HG03469 (cell line): ENCODE results near the gene VSNL1.

ENCODE experiments used
- ATAC-seq: cut with Tn5 transposase; IDR thresholded peaks from one replicate; pipeline ENCODE4 v1.9.1; 2021; ENCODE audit warnings: mild to moderate bottlenecking, moderate library complexity, moderate number of reproducible peaks; ENCODE audit not compliant: unreplicated experiment

Gene VSNL1

DNA sequence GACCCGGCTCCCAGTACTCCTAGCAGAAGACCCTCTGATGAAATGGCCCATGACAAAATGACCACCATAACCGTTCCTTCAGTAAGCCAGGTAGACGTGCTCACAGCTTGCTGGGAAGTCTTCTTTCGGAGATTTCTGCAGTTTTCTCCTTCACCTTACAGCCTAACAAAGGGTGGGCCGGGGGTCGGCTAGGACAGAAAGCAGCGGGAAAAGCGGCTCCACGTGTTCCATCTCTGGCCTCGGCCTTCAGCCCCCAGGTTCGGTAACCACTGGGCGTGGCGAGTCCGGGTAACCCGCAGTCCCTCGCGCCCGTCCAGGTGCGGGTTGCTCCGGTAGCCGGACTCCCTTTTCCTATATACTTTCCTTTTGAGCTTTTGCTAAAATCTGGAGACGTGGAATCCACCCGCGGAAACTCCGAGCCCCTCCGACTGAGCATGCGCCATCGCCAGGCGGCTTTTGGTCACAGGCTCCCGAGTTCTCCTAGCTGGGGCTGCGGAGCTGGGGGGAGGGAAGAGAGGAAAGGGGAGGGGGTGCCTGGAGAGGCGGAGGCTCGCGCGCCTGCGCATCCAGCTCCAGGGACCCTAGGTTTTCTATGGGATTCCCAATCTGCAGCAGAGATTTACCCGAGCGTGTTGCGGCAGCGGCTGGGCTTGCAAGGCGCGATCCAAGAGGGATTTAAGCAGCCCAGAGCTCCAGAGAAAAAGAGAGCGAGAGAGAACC, at the start of gene VSNL1:
VSNL1 (plus strand) TSS at position 604 of the 720 bp plus-strand sequence. CDS start 51,379 bp downstream, outside the sequence.
- no peak for ATAC-seq

DNA sequence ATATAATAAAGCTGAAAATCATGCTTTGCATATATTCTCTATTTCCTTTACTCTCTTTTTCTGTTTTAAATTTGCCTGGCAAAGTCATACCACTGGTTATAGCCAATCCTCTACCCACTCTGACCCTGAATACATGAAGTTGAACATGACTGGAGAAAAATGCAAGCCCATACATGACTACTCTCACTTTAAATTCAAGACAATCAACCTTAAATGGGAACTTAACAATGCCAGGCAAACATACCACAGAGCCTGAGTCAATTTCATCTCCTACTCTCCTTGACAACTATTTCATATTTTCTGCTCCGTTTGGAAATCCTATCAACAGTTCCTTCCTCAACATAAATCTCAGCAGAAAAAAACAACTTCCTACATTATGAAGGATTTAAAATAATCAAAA, 44.9 kb upstream of the VSNL1 start:
- no peak for ATAC-seq

DNA sequence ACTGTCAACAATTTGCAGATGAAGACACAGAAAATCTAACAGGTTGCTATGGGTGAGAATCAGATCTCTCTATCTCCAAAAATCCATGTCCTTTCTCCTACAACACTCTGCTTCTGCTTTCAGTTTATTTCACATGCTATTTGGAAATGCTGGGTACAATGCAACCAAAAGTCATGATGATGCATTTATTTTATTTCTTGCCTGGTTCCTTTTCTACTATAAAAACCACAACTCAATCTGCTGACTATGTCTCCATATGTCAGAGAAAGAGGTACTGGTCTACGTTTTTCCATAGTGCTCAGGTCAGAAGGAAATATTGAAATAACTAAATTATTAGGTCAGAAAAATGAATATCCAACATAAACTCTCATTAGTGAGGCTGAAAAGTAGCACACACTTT, 42.8 kb upstream of the VSNL1 start:
- no peak for ATAC-seq

DNA sequence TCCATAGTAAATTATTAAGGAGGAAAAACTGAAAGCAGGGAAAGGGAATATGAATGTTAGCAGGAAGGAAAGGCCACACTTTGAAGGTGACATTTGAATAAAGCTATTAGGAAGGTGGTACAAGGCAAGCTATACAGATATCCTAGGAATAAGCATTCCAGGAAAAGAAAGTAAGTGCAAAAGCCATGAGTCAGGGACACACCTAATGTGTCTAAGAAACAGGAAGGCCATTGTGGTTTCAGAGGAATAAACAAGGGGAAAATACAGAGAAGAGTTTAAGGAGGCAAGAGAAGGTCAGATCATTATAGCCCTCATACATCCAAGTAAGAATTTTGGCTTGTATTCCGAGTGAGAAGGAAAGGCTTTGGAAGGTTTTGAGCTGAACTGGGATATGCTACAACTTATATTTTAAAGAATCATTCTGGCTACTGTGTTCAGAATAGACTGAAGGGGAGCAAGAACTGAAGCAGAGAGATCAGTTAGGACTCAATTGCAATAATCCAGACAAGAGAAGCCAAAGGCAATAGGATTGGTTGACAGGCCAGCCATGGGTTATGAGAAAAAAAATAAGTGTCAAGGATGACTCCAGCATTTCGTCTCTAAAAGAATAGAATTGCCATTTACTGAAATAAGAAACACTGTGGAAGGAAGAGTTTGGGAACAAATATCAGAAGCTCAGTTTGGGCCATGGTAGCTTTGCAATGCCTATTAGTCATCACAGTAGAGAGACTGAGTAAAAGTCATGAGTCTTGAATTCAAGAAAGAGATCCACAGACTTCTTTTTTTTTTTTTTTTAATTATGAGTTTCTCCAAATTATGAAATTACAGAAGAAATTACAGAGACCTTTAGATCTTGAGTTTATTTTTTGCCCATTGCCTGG, 33.5 kb upstream of the VSNL1 start:
- ATAC-seq, result no peak

- ATAC-seq, result peak; percentile 27
These were observed 24.8 kb upstream of the VSNL1 start for GRCh38 chr2:17515652-17516051.

DNA sequence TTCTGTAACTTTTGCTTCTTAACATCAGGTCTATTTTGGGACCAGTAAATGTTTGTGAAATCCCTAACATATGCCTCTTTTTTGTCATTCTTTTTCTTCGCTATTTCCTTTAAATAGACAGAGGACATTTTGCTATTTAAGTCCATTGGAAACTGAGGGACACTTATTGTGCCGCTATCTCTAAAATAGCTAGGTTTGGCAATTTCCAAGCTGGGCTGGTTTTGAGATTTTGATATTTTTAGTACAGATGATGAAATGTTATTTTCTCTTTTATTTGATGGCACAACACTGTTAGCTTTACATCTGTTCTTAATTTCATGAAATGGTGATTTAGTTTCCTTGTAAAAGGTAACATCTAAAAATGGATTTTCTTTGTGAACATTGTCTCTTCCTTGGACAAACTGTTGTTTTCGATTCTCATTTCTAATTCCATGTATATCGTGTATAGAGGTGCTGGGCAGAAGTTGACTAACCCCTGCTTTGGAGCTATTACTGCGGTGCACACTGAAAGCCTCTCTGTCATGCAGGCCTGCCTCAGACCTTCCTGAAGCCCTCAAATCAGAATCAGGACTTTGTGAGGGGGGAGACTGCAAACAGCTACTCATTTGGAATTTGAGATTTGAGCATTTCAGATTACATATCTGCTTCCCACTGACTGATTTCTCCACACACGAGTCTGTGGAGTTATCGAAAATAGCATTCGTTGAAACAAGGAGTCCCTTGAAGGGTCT, 22.9 kb upstream of the VSNL1 start:
- ATAC-seq, result no peak

- ATAC-seq, result peak; percentile 68
These were observed 22.0 kb upstream of the VSNL1 start, which contains the start of gene RAD51AP2 for GRCh38 chr2:17518212-17519154. Gene RAD51AP2 (minus strand): TSS chr2:17518440. CDS start chr2:17518415, 25 bp downstream.

DNA sequence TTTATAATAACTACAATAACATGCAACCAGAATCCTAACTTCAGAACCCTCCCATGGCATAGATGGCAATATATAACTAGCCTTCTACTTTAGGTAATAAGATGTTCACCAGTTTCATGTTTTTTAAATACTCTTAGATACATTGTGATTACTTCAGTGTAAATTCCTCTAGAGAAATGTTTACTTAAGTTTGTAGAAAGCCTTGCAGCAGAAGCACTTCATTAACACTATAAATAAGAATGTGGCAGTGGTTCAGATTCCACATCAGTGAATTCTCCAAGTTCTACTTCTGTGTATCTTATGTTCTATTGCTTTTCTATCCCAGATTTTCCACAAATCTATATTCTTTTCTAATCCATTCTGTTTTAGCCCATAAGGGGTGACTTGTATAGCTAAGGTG, 21.0 kb upstream of the VSNL1 start:
- no peak for ATAC-seq

- ATAC-seq, result peak; percentile 31
These were observed 19.7 kb upstream of the VSNL1 start for GRCh38 chr2:17520761-17521160.

DNA sequence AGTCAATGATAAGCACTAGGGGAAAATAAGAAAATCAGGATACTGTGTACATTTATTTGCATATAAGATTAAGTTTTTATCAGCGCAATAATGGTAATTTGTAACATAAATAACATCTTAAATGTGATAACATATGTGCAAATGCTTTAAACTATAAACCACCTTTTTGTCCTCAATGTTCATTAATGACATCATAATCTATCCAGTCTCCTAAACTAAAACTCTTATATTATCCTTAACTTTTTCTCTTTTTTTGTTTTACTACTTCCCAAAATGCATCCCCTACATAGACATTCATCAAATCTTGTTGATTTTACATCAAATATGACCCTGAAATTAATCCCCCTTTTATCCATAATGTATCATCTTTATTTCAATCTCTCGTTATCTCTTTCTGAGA, 18.9 kb upstream of the VSNL1 start:
- ATAC-seq, result no peak

DNA sequence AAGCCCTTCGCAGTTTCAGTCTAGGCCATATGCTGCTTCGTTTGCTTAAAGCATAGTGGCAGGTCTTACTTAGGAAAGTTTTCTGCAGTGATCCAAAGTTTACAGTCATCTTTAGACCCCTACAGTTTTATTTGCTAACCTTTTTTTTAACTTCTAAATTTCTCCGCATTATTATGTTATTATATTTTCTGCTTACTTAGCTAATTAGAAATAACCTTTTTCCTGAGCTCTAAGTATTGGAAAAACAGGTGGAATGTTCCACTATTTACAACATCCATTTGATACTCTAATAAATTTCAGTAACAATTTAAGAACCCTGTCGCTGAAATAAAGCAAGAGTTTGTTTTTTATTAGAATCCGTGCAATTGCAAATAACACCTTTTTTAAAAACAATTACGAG, 18.2 kb upstream of the VSNL1 start:
- no peak for ATAC-seq

DNA sequence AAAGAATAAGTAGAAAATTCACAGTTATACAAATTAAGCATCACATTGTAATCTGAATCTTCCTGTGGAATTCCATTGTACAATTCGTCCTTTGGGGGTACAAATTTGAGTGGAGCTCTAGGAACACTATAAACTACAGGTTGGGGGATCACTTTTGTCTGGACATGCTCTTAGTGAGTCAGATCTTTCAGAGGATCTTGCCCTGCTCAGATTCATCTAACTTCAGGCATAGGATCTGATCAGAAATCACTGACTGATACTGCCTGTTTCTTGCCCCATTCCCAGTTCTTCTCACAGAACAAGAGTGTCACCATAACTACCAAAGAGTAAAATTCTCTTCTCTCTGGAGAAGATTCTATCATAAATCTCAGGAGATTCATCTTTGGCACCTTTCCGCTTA, 10.7 kb upstream of the VSNL1 start:
- ATAC-seq, result no peak

DNA sequence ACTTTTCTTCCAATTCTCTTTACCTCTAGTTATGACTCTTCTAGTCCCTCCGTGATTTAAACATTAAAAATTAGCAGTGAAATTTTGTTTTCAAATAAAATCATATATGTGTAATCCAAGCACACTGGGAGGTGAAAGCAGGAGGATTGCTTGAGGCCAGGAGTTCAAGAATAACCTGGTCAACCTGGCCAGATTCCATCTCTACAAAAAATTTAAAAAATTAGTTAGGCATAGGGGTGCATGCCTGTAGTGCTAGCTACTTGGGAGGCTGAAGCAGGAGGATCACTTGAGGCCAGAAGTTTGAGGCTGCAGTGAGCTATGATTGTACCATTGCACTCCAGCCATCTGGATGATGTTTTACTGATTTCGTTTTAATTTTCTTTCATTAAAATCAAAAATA, 7.0 kb upstream of the VSNL1 start:
- no peak for ATAC-seq

DNA sequence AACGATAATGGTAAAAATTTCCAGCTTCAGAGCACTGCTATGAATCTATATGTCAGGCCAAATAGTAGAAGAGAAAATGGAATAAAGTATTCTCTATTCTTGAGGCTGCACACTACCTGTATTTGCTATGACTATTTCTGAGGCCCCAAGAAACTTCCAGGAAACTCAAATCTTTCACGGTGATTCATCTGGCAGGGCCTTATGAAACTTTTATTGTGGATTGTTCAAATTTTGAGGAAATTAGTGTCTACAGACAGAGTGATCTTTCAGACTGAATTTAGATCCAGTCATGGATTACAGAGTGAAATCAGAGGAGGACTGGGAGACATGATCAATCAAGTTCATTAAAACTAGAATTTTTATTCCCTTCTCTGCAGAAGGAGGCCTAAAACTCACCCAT, 4.1 kb upstream of the VSNL1 start:
- ATAC-seq, result no peak

DNA sequence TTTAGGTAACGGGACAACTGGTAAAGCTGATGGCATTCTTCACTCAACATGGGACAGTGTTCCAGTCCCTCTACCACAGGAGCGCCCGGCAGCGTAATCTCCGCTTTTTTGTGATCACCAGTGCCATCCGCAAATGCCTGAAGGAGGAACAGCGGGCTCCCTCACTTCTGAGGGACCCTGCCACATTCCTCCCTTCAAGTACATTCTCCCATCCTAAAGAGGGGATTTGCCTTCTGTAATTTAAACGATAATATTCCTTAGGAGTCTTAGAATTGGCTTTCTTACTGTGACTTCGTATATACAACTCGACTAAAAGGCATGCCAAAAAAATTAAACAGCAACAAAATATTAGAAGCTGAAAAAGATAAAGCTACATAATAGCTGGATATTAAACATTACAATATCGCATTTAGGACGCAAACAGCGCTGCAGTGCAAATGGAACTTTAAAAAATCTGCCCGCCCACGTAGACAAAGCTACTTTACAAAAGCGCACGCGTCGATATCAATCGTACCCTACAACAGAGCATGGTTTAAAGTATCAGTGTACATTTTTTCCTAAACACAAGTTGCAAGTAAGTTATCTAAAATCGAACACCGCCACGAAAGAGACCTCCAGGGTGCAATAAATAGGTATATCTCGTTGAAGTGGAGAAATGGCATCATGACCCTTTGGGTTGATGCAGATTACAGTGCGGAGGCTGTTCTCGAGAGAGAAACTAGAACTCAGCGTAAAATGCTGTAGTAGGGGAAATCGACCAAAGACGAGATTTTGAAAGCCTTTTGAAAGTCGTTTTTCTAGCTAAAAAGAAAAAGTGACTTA, 2.3 kb upstream of the VSNL1 start:
- ATAC-seq, result no peak

DNA sequence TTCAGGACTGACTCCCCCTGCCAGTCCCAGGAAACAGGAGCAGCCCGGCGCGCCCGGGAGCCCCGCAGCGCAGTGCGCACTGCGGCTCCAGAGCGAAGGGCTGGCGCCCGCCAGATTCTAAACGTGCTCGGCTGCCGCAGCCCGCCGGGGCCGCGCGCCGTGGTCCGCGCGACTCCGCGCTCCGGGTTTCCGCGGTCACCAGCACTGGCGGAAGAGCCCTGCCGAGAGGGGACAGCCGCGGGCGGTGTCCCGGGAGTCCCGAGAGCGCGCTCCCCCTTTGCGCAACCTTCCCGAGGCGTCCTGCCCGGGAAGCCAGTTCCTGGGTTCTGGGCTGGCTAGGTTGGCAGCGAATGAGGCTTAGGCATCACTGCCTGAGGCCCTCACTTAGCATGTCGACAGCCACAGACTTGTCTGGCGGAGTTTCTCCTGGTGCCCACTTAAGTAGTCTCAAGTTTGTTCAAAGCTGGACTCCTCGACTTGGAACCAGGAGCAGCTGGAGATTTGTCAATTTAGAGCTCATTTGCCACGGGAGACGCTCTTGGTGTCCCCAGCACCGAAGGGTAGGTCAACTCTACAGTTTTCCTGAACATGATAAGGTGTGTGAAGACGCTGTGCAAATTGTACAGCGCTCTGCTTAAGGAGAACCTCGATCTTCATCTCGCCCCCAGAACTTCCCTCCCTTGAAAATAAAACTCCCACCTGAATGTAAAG, 1.5 kb upstream of the VSNL1 start:
- ATAC-seq, result no peak

DNA sequence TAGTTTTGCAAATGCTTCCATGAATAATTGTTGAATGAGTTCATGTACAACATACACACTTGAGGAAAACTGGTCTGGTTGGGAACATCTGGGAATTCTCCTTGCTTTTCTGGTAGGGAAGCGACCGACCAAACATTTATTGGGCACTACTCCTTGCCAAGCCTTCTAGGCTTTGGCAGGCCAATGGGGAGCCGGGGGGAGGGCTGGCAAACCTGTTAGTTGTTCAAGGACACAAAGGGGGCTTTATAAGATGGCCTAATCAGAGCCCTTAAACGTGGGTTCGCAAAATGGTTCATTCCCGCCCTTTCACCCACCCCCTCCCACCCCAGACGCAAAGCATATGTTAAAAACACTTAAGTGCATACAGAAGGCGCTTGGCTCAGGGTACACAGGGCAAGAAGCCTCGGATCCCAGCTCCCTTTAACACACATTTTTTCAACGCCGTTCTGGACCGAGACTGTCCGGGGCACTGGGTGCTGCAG, 844 bp upstream of the VSNL1 start:
- ATAC-seq, result no peak

GRCh38 chr2:17540813-17541530, 476 bp downstream of the VSNL1 start:
- no peak for ATAC-seq
